Glutamatergic neuron (in vitro differentiated cells): ENCODE measurements around the gene CDK11B. TPM values are rescaled to one million over a fixed set of nuclear protein-coding genes. Genes with fewer than 3 reads are reported as not detected.

Experiments used
- DNase-seq: peaks from one replicate; pipeline ENCODE4 v3.0.0; 2022
- H3K27ac Mint-ChIP-seq: one replicate; pipeline ENCODE4 v1.8.0; 2020; ENCODE audit warnings: mild to moderate bottlenecking, mixed read lengths, inconsistent platforms; ENCODE audit not compliant: unreplicated experiment
- H3K27me3 Mint-ChIP-seq: one replicate; pipeline ENCODE4 v1.8.0; 2020; ENCODE audit warnings: mild to moderate bottlenecking, moderate library complexity, mixed read lengths, inconsistent platforms; ENCODE audit not compliant: unreplicated experiment
- H3K36me3 Mint-ChIP-seq: one replicate; pipeline ENCODE4 v1.8.0; 2020; ENCODE audit warnings: mild to moderate bottlenecking, mixed read lengths, inconsistent platforms; ENCODE audit not compliant: unreplicated experiment
- H3K4me1 Mint-ChIP-seq: one replicate; pipeline ENCODE4 v1.8.0; 2020; ENCODE audit warnings: mild to moderate bottlenecking, low read depth, mixed read lengths, inconsistent platforms; ENCODE audit not compliant: unreplicated experiment
- H3K4me3 Mint-ChIP-seq: one replicate; pipeline ENCODE4 v1.8.0; 2020; ENCODE audit warnings: mild to moderate bottlenecking, mixed read lengths, inconsistent platforms; ENCODE audit not compliant: unreplicated experiment
- H3K9me3 Mint-ChIP-seq: one replicate; pipeline ENCODE4 v1.8.0; 2020; ENCODE audit warnings: mild to moderate bottlenecking, moderate library complexity, mixed read lengths, inconsistent platforms; ENCODE audit not compliant: unreplicated experiment
- total RNA-seq: library from RNA; stranded (reverse); fragmentation: NEBNext Ultra II Directional; extraction: Animal tissue kit (Norgen Biotek cat#: 25700); gene quantifications from one replicate; pipeline ENCODE4 v1.2.1, GENCODE V29; 2021; ENCODE audit not compliant: unreplicated experiment
- TF ChIP-seq, protein P1 (sequence below): fragments of 200-600 bp; sonication (generic); IDR thresholded peaks from one replicate; pipeline ENCODE4 v1.5.0; 2021; ENCODE audit not compliant: partially characterized antibody, unreplicated experiment

CDK11B gene
- total RNA-seq, 1 donor from 2014 or later, result 32.7 TPM

- H3K27me3 Mint-ChIP-seq, result no peaks in the 10 kb centered on the region
- DNase-seq, result no peak
- H3K36me3 Mint-ChIP-seq, result peaks cover 3% of the 10 kb centered on the region
- H3K27ac Mint-ChIP-seq, result peak overlapping the region; percentile 72
- TF ChIP-seq, protein P1, sequence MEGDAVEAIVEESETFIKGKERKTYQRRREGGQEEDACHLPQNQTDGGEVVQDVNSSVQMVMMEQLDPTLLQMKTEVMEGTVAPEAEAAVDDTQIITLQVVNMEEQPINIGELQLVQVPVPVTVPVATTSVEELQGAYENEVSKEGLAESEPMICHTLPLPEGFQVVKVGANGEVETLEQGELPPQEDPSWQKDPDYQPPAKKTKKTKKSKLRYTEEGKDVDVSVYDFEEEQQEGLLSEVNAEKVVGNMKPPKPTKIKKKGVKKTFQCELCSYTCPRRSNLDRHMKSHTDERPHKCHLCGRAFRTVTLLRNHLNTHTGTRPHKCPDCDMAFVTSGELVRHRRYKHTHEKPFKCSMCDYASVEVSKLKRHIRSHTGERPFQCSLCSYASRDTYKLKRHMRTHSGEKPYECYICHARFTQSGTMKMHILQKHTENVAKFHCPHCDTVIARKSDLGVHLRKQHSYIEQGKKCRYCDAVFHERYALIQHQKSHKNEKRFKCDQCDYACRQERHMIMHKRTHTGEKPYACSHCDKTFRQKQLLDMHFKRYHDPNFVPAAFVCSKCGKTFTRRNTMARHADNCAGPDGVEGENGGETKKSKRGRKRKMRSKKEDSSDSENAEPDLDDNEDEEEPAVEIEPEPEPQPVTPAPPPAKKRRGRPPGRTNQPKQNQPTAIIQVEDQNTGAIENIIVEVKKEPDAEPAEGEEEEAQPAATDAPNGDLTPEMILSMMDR, result no peak
- no peak overlapping the region for H3K4me3 Mint-ChIP-seq
- no peaks in the 10 kb centered on the region for H3K9me3 Mint-ChIP-seq
- H3K4me1 Mint-ChIP-seq, result no peaks in the 10 kb centered on the region
Measured at GRCh38 chr1:1671365-1672119, 12.7 kb upstream of the CDK11B start.

DNA sequence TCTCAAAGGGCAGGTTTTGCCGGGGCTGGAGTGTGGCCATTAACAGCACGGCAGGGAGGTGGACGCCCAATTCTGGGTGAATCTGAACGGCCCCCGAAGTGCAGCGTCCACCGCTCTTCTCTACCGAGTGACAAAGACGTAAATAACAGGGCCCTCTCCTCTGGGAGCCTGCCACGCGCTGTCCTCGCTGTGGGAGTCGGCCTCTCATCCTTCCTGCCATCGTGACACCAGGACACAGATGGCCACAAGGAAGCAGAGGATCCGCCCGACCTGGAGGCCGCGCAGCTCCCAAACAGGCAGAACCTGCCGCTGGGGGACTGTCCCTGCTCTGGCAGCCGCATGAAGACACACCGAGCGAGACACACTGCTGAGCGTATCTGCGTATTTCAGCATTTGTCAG lies 12.1 kb upstream of the CDK11B start:
- H3K4me1 Mint-ChIP-seq, result no peaks in the 10 kb centered on the region
- TF ChIP-seq, protein P1, result no peak
- no peak for DNase-seq
- H3K36me3 Mint-ChIP-seq, result peaks cover 3% of the 10 kb centered on the region
- peak overlapping the region; percentile 72 for H3K27ac Mint-ChIP-seq
- H3K27me3 Mint-ChIP-seq, result no peaks in the 10 kb centered on the region
- H3K9me3 Mint-ChIP-seq, result no peaks in the 10 kb centered on the region
- H3K4me3 Mint-ChIP-seq, result no peak overlapping the region

DNA sequence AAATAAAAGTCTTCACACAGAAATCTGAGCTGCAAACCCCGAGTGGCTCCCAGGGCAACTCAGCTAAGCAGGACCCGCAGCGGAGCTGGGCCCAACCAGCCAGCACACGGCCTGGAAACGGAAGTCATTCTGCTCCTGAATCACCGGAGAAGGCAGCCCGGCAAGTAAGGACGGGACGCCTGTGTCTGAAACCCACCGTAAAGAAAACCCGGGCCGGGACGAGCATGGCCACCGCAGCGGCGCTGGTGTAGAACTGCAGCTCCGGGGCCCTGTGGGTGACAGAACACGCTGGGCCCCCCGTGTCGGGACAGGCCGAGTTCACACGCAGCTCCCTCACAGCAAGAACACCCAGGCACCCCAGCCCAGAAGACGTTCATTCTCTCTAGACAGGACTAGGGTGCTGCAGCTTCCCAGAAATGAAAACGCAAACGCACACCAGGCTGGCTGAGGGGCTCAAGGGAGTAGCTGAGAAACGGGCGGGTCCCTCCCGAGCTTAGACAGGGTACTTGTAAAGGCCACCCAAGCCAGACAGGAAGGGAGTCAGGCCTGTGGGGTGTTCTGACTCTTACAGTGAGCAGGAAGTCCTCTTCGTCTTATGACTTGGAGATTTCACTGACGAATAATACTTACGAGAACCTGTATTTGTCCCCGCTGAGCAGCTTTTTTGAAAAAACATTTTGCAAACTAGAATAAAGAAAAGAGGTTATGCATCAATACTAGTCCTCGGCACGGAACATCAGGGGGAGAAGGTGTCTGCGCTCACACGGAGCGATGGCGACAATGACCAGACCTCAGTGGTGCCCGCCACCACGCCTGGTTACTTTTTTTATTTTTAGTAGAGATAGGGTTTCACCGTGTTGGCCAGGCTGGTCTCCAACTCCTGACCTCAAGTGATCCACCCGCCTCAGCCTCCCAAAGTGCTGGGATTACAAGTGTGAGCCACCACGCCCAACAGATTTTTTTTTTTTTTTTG lies 10.9 kb upstream of the CDK11B start:
- H3K27ac Mint-ChIP-seq, result no peak overlapping the region
- no peaks in the 10 kb centered on the region for H3K4me1 Mint-ChIP-seq
- no peak for DNase-seq
- TF ChIP-seq, protein P1, result no peak
- H3K36me3 Mint-ChIP-seq, result peaks cover 3% of the 10 kb centered on the region
- H3K4me3 Mint-ChIP-seq, result no peak overlapping the region
- no peaks in the 10 kb centered on the region for H3K27me3 Mint-ChIP-seq
- H3K9me3 Mint-ChIP-seq, result no peaks in the 10 kb centered on the region

GRCh38 chr1:1666526-1666925 lies 7.7 kb upstream of the CDK11B start:
- peaks cover 3% of the 10 kb centered on the region for H3K36me3 Mint-ChIP-seq
- no peak for DNase-seq
- TF ChIP-seq, protein P1, result no peak
- peaks cover 1% of the 10 kb centered on the region for H3K27me3 Mint-ChIP-seq
- H3K4me3 Mint-ChIP-seq, result no peak overlapping the region
- no peaks in the 10 kb centered on the region for H3K9me3 Mint-ChIP-seq
- H3K27ac Mint-ChIP-seq, result no peak overlapping the region
- no peaks in the 10 kb centered on the region for H3K4me1 Mint-ChIP-seq
